Caki2 (cell line): ENCODE data around the gene CACNA1C. TPM values are rescaled to one million over a fixed set of nuclear protein-coding genes. Genes with fewer than 3 reads are reported as not detected.
A peak's percentile ranks its signal among the peaks of the same experiment; 100 is the strongest.

Experiments used
- DNase-seq: peaks from one replicate; pipeline ENCODE4 v3.0.0-alpha.2; 2015; ENCODE audit warnings: low read depth
- in situ Hi-C: cut with HindIII; loops from 2 replicates; pipeline ENCODE4 v1.10.0; 2016; ENCODE audit warnings: low sequenced_read_pairs, low pct_unique_long_range_greater_than_20kb, mixed read lengths
- total RNA-seq: library from RNA; depleted of rRNA; stranded (reverse); fragments of >200 nt; shearing (Covaris generic); gene quantifications from 2 replicates; pipeline ENCODE4 v1.2.3, GENCODE V29; 2014; ENCODE audit warnings: low replicate concordance

CACNA1C gene
- total RNA-seq, 1 experiment from 2014 or later, result 1.2 TPM

GRCh38 chr12:2460051-2460670 lies 407.4 kb downstream of the CACNA1C start:
- no peak for DNase-seq

GRCh38 chr12:2461046-2461445 lies 408.3 kb downstream of the CACNA1C start:
- DNase-seq, result no peak
- in situ Hi-C loops, result no loop called here

More at GRCh38 chr12:2460051-2460670, 407.4 kb downstream of the CACNA1C start:
- in situ Hi-C loops, result no loop called here

GRCh38 chr12:2461645-2462044 lies 408.9 kb downstream of the CACNA1C start:
- DNase-seq, result no peak
- in situ Hi-C loops, result no loop called here

GRCh38 chr12:2462087-2462486 lies 409.3 kb downstream of the CACNA1C start:
- DNase-seq, result no peak
- in situ Hi-C loops, result no loop called here

- DNase-seq, result no peak
- in situ Hi-C loops, result no loop called here
Measured at GRCh38 chr12:2463719-2464118, 410.9 kb downstream of the CACNA1C start.

GRCh38 chr12:2465681-2466080 lies 412.9 kb downstream of the CACNA1C start:
- DNase-seq, result no peak
- in situ Hi-C loops, result no loop called here

GRCh38 chr12:2466211-2466610 lies 413.4 kb downstream of the CACNA1C start:
- no peak for DNase-seq
- in situ Hi-C loops, result no loop called here

- no peak for DNase-seq
- in situ Hi-C loops, result no loop called here
Measured at GRCh38 chr12:2467447-2468195, 414.8 kb downstream of the CACNA1C start.

- DNase-seq, result no peak
- in situ Hi-C loops, result no loop called here
Measured at GRCh38 chr12:2475984-2476383, 423.2 kb downstream of the CACNA1C start.

GRCh38 chr12:2477009-2477766 lies 424.4 kb downstream of the CACNA1C start:
- no peak for DNase-seq

GRCh38 chr12:2479851-2480535 lies 427.2 kb downstream of the CACNA1C start:
- in situ Hi-C loops, result no loop called here
- DNase-seq, result no peak

More at GRCh38 chr12:2477009-2477766, 424.4 kb downstream of the CACNA1C start:
- in situ Hi-C loops, result no loop called here

GRCh38 chr12:2481346-2481745 lies 428.6 kb downstream of the CACNA1C start:
- in situ Hi-C loops, result no loop called here
- no peak for DNase-seq

- DNase-seq, result no peak
- in situ Hi-C loops, result no loop called here
Measured at GRCh38 chr12:2481951-2482350, 429.2 kb downstream of the CACNA1C start.

- DNase-seq, result peak; percentile 9
- in situ Hi-C loops, result no loop called here
Measured at GRCh38 chr12:2482938-2483660, 430.3 kb downstream of the CACNA1C start.

- in situ Hi-C loops, result no loop called here
- DNase-seq, result no peak
Measured at GRCh38 chr12:2483713-2484112, 430.9 kb downstream of the CACNA1C start.

- in situ Hi-C loops, result no loop called here
- DNase-seq, result no peak
Measured at GRCh38 chr12:2484141-2484776, 431.5 kb downstream of the CACNA1C start.

- in situ Hi-C loops, result no loop called here
Measured at GRCh38 chr12:2485681-2486080, 432.9 kb downstream of the CACNA1C start.

GRCh38 chr12:2486796-2487195 lies 434.0 kb downstream of the CACNA1C start:
- in situ Hi-C loops, result no loop called here
- no peak for DNase-seq

More at GRCh38 chr12:2485681-2486080, 432.9 kb downstream of the CACNA1C start:
- no peak for DNase-seq
